ENCODE data around the gene RAD23B. TPM values are rescaled to one million over a fixed set of nuclear protein-coding genes. Genes with fewer than 3 reads are reported as not detected.
A peak's percentile ranks its signal among the peaks of the same experiment; 100 is the strongest.

RAD23B gene
- total RNA-seq, 1 donor from 2014 or later, result 205 TPM

GRCh38 chr9:107358986-107359385 is 75.9 kb downstream of the RAD23B start:
- H3K9me3 Mint-ChIP-seq (ENCODE audit: unreplicated experiment), result peaks cover 2% of the 10 kb centered on the region
- Histone ChIP-seq H3K4me2 (ENCODE audit: low read length) (no peak overlapping the region), H2AFZ (ENCODE audit: low read depth, low read length) (no peak overlapping the region), H3K27me3 (ENCODE audit: insufficient read depth, low read length) (peaks cover 2% of the 10 kb centered on the region), H3K27ac (ENCODE audit: low read depth, low read length) (no peak overlapping the region), H4K20me1 (ENCODE audit: insufficient read depth, low read length) (no peaks in the 10 kb centered on the region), H3K4me1 (ENCODE audit: insufficient read depth, low read length) (no peaks in the 10 kb centered on the region), H3K9me3 (ENCODE audit: insufficient read depth, low read depth, low read length) (no peaks in the 10 kb centered on the region), H3K4me3 (ENCODE audit: insufficient read depth, low read depth, low read length) (no peak overlapping the region), H3K9ac (ENCODE audit: low read length) (no peak overlapping the region), H3K79me2 (ENCODE audit: insufficient read depth, low read length) (no peaks in the 10 kb centered on the region), H3K36me3 (ENCODE audit: insufficient read depth, low read length) (no peaks in the 10 kb centered on the region)
- FAIRE-seq, result no peak
- TF ChIP-seq EZH2 (IDR thresholded peaks at IDR 0.05; ENCODE audit: insufficient read depth, low read length) (no peak), CTCF (IDR thresholded peaks at IDR 0.05; ENCODE audit: insufficient read depth, low read depth, low read length) (no peak)
- H3K27me3 Mint-ChIP-seq (ENCODE audit: low read depth, unreplicated experiment), result no peaks in the 10 kb centered on the region
- H3K4me1 Mint-ChIP-seq (ENCODE audit: low read depth, unreplicated experiment), result peaks cover 13% of the 10 kb centered on the region
- no peak overlapping the region for H3K27ac Mint-ChIP-seq (ENCODE audit: unreplicated experiment)
- H3K4me3 Mint-ChIP-seq (ENCODE audit: unreplicated experiment), result no peak overlapping the region
- no peak for DNase-seq (ENCODE audit: low read depth)
- H3K36me3 Mint-ChIP-seq (ENCODE audit: low read depth, unreplicated experiment), result no peaks in the 10 kb centered on the region

GRCh38 chr9:107360098-107360497 is 77.0 kb downstream of the RAD23B start:
- Mint-ChIP-seq H3K36me3 (ENCODE audit: low read depth, unreplicated experiment) (no peaks in the 10 kb centered on the region), H3K27me3 (ENCODE audit: low read depth, unreplicated experiment) (no peaks in the 10 kb centered on the region), H3K27ac (ENCODE audit: unreplicated experiment) (peak overlapping the region; percentile 16), H3K4me1 (ENCODE audit: low read depth, unreplicated experiment) (peaks cover 13% of the 10 kb centered on the region), H3K9me3 (ENCODE audit: unreplicated experiment) (peaks cover 2% of the 10 kb centered on the region), H3K4me3 (ENCODE audit: unreplicated experiment) (no peak overlapping the region)
- no peaks in the 10 kb centered on the region for H3K9me3 ChIP-seq (ENCODE audit: insufficient read depth, low read depth, low read length)
- H3K79me2 ChIP-seq (ENCODE audit: insufficient read depth, low read length), result no peaks in the 10 kb centered on the region
- no peak for FAIRE-seq
- H3K27me3 ChIP-seq (ENCODE audit: insufficient read depth, low read length), result peaks cover 2% of the 10 kb centered on the region
- no peak overlapping the region for H3K9ac ChIP-seq (ENCODE audit: low read length)
- H3K36me3 ChIP-seq (ENCODE audit: insufficient read depth, low read length), result no peaks in the 10 kb centered on the region
- no peak overlapping the region for H2AFZ ChIP-seq (ENCODE audit: low read depth, low read length)
- H3K4me2 ChIP-seq (ENCODE audit: low read length), result no peak overlapping the region
- H3K27ac ChIP-seq (ENCODE audit: low read depth, low read length), result no peak overlapping the region
- no peak overlapping the region for H3K4me3 ChIP-seq (ENCODE audit: insufficient read depth, low read depth, low read length)
- TF ChIP-seq EZH2 (IDR thresholded peaks at IDR 0.05; ENCODE audit: insufficient read depth, low read length) (no peak), CTCF (IDR thresholded peaks at IDR 0.05; ENCODE audit: insufficient read depth, low read depth, low read length) (no peak)
- peak; percentile 12 for DNase-seq (ENCODE audit: low read depth)
- no peaks in the 10 kb centered on the region for H4K20me1 ChIP-seq (ENCODE audit: insufficient read depth, low read length)
- H3K4me1 ChIP-seq (ENCODE audit: insufficient read depth, low read length), result no peaks in the 10 kb centered on the region

GRCh38 chr9:107361816-107362215 is 78.7 kb downstream of the RAD23B start:
- H3K27me3 Mint-ChIP-seq (ENCODE audit: low read depth, unreplicated experiment), result no peaks in the 10 kb centered on the region
- H3K36me3 Mint-ChIP-seq (ENCODE audit: low read depth, unreplicated experiment), result no peaks in the 10 kb centered on the region
- Histone ChIP-seq H3K27ac (ENCODE audit: low read depth, low read length) (no peak overlapping the region), H4K20me1 (ENCODE audit: insufficient read depth, low read length) (no peaks in the 10 kb centered on the region), H3K9me3 (ENCODE audit: insufficient read depth, low read depth, low read length) (no peaks in the 10 kb centered on the region), H3K4me2 (ENCODE audit: low read length) (no peak overlapping the region), H2AFZ (ENCODE audit: low read depth, low read length) (no peak overlapping the region), H3K79me2 (ENCODE audit: insufficient read depth, low read length) (no peaks in the 10 kb centered on the region), H3K27me3 (ENCODE audit: insufficient read depth, low read length) (peaks cover 2% of the 10 kb centered on the region), H3K4me1 (ENCODE audit: insufficient read depth, low read length) (no peaks in the 10 kb centered on the region), H3K9ac (ENCODE audit: low read length) (no peak overlapping the region), H3K4me3 (ENCODE audit: insufficient read depth, low read depth, low read length) (no peak overlapping the region), H3K36me3 (ENCODE audit: insufficient read depth, low read length) (no peaks in the 10 kb centered on the region)
- TF ChIP-seq CTCF (IDR thresholded peaks at IDR 0.05; ENCODE audit: insufficient read depth, low read depth, low read length), result no peak
- TF ChIP-seq EZH2 (IDR thresholded peaks at IDR 0.05; ENCODE audit: insufficient read depth, low read length), result no peak
- H3K4me1 Mint-ChIP-seq (ENCODE audit: low read depth, unreplicated experiment), result peaks cover 13% of the 10 kb centered on the region
- H3K4me3 Mint-ChIP-seq (ENCODE audit: unreplicated experiment), result no peak overlapping the region
- FAIRE-seq (no peak), DNase-seq (ENCODE audit: low read depth) (no peak)
- H3K9me3 Mint-ChIP-seq (ENCODE audit: unreplicated experiment), result peaks cover 2% of the 10 kb centered on the region
- H3K27ac Mint-ChIP-seq (ENCODE audit: unreplicated experiment), result no peak overlapping the region
